Iris pigment epithelial cell (primary cell): Measurements from ENCODE around the gene GPRC5A.

ENCODE experiments used
- DNase-seq: peaks from one replicate; pipeline ENCODE4 v3.0.0-alpha.2; 2011; ENCODE audit warnings: low read depth

GPRC5A gene

DNA sequence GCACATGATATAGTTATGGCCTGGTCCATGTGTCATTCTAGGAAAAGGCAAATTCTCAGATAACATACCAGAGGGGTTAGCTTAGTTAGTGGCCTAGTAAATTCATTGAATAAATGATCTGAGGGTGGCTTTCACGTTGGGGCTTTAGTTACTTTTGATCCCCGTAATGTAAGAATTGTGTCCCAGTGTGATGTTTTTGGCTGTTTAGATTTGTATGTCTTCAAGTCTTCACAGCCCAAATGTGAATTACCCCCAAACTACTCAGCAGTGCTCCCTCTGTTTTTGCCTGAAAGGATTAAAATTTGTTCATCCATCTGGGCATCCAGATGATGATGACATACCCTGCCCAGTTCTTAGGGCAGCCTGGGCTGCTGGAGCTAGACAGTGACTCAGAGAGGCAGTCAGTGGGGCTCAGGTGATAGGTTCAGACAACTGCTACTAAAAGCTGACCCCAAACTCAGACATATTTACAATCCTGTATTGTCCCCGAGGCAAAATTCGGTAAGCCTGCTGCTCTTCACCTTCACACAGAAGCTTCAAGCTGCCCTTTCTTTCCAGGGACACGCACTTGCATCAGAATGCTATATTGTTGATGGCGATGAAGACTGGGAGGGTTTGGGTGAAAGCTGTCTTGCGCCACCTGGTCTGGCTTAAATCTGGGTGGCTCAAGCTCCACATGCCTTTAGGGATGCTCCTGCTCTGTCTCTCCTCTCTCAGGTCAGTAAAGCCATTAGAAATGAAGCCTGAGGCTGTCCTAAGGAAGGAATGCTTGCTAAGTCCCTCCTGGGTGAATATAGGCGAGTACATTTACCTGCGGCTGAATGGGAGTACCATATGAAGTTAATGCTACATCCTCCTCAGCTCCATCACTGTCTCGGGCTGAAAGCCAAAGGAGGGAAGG is 50.3 kb downstream of the GPRC5A start:
- DNase-seq = peak; percentile 45

DNA sequence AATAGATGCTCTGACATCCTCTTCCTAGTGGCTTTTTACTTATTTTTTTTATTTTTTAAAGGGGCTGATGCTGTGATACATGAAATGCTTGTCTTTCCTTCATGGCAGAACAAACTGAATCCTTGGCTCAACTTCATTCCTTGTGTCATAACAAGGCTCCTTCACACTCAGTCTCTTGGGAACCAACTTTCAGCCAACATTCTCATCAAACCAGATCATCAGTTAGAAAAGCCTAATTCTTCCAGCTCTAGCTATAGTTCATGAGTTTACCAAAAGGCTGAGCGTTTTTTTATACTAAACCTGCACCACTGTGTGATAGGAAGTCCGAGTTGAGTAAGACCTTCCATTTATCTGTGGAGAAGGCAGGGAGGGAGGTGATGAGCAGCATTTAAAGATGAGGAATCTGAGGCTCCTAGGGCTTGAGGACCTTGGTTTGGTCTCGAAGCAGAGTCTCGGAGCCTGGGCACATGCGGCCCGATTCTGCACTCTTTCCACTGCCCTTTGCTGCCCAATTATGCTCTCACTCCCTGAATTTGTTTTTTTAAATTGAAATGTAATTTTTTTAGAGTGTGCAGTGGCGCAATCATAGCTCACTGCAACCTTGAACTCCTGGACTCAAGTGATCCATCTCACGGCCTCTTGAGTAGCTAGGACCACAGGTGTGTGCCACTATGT is 52.4 kb downstream of the GPRC5A start:
- no peak for DNase-seq

DNA sequence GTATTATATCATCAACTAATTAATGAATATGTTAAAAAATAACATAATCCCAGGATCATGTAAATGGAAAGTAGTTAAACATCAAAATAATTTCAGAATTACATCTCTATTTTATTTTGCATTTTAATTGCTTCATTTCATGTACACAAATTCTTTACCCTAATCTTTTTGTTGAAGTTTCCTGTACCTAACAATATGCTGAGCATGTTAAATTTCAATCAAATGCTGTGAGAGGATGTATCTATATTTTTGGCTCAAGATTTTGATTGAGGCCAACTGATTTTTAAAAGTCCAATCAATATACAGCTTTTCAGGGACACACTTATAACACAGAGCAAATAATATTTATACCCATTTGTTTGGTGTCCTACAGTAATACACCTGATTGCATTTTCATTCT is 54.2 kb downstream of the GPRC5A start:
- DNase-seq = no peak

DNA sequence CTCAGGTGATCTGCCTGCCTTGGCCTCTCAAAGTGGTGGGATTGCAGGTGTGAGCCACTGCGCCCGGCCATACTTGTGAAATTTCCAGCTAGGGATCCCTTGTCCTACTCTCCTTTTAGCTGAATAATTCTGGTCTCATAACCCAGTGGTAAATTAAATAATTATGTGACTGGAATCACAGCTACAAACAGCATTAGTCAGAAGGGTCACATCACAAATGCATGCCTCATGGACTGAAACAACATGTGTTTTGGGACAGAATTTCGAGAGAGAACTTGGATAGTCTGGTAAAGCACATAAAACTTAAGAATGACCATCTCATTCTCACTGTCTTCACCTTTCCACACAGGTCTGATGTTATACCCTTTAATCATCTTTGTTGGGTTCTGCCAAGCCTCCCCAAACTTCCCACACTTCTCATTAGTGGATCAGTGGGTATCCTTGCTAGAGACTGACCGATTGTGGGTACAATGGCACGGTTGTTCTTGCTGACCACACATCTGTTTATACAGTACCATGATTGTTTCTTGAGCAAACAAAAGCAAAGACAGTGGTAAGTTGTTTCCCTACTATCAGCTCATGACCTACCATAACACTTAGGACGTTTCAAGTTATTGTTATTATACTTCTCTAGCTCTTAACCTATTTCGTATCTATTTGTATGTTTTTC is 55.5 kb downstream of the GPRC5A start:
- DNase-seq = no peak

DNA sequence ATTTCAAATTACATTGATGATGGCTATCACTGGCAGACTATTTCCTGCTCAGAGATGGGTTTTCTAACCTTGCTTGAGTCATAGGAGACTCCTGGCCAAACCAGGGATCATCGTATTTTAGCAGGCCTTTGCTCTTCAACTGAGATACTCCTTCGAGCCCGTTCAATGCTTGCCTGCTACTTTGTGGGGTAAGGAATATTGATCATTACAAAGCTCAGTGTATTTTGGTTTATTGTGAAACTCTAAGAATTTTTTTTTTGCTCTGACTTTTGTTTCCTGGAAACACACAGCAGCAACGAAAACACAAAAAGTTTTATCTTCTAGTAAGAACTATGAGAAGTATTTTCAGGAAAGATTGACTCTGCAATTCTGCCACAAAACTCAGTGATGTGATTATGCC is 56.5 kb downstream of the GPRC5A start:
- DNase-seq = no peak

DNA sequence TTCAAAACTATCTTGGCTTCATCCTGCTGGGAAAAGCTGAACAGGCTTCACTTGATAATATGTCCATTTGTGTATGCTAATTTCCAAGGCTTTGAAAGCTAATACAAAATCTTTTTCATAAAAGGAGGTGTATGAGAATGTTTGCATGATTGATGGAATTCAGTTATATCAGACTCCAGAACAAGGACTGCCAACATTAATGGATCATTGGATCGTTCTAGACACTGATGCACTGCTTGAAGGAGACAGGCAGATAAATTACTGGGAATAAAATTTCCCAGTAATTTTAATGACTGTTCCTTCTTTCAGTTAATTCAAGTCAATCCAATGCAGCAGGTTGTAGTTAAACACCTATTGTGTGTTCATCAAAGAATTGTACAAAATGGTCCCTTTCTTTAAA is 60.1 kb downstream of the GPRC5A start:
- DNase-seq = no peak

DNA sequence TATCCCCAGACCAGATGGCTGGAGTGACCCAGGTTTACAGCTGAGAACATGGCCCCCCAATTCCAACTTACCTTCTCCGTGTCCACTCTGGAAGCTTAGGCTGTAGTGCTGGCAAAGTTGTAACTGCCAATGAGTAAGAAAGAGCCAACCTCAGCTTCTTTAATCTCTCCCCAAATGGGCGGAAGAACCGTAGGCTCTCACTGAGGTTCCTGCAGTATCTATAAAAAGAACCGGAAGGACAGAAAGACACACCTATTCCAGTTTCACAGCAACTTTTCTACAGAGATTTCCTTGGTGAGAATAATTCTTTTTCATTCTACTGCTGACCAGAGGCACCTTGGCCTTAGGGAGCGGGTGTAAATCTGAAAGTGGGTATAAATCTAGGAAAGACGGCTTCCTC is 60.7 kb downstream of the GPRC5A start, which contains the start of gene GPRC5D:
TSS of gene GPRC5D (minus strand) at position 135 of the 400 bp plus-strand sequence. CDS start 1,786 bp downstream, outside the sequence.
- DNase-seq = no peak

DNA sequence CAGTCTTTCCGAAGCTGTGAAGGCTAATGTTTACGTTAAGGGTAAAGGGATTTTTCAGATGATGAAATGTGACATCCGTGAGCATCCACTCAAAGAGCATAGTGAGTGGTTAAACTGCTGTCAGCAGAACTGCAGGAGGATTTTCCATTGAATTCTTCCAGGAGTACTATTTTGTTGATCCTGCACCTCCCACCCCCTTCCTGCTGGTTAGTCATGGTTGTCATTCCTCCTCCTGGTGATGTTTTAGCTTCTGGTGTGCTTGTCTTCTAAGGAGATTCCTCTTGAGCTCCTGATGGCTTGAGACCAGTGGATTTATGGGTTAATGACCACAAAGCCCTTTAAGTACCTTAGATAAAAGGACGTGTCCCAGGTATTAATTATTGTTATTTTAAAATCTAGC is 63.0 kb downstream of the GPRC5A start:
- DNase-seq = no peak

DNA sequence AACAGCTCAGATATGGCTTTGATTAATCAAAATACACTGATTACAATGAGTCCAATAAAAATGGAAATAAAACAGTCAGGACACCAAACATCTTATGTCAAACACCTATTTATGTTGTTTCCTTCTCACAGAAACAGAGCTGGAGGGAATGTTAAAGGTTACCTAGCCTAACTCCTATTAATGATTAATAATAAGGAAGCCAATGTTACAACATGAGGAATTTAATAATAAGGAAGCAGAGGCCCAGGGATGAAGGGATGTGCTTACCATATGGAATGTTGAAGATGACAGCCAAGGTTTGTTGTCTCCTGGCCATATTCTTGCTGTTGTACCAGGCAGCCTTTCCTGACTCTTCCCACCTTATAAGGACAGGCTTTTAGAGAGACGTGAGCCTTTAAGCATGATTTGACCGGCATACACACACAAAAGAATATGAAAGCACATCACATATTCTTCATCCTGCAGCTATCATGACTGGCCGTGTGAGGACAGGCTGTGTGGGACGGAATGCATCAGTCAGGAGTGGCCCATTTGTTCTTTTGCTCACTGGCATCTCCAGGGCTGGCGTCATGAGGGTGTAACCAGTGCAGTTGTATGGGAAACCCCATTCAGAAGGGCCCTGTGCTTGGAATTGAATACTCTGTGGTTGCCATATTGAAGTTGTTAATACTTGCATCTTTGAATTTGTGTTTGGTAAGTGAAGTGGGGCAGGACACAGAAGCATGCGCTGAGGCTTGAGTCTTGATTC is 63.7 kb downstream of the GPRC5A start:
- DNase-seq = no peak

DNA sequence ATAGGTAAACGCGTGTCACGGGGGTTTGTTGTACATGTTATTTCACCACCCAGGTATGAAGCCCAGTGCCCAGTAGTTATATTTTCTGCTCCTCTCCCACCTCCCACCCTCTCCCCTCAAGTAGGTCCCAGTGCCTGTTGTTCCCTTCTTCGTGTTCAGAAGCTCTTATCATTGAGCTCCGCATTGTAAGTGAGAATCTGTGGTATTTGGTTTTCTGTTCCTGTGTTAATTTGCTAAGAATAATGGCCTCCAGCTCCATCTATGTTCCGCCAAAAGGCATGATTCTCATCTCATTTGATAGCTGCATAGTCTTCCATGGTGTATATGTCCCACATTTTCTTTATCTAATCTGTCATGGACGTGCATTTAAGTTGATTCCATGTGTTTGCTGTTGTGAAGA is 67.5 kb downstream of the GPRC5A start:
- DNase-seq = no peak

DNA sequence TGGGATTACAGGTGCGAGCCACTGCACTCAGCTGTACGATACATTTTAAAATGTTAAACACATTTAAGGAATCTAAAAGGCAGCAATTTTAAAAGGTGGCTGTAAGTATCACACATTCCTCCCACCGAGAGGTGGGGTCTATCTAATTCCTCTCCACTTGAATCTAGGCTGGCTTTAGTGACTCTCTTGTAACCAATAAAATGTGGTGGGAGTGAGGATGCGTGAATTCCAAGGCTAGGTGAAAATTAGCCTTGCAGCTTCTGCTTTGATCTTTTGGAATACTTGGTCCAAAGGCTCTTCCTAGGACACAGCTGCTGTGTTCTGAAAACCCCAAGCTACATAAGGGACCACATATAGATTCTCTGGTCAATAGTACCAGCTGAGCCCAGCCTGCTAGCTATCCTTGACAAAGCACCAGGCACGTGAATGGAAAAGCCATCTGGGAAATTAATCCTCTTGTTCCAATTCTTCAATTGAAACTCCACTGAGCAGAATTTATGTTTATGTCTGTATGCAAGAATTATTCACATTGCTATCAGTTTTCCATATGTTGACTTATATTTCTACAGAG is 69.4 kb downstream of the GPRC5A start:
- DNase-seq = no peak

DNA sequence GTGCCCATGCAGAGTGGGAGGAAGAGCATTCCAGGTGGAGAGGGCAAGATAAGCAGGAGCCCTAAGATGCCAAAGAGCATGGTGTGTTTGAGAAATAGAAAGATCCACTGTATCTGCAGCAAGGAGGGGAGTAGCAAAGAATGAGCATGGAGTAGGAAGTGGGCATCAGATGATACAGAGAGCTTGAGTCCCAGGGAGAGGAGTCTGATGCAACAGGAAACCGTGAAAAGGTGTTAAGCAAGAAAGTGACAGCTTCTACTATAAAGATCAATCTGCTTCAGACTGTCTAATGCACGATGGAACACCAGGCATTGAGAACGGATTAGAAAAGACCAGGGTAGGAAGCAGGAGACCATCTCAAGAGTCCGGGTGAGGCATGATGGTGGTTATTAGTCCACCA is 72.9 kb downstream of the GPRC5A start:
- DNase-seq = no peak

DNA sequence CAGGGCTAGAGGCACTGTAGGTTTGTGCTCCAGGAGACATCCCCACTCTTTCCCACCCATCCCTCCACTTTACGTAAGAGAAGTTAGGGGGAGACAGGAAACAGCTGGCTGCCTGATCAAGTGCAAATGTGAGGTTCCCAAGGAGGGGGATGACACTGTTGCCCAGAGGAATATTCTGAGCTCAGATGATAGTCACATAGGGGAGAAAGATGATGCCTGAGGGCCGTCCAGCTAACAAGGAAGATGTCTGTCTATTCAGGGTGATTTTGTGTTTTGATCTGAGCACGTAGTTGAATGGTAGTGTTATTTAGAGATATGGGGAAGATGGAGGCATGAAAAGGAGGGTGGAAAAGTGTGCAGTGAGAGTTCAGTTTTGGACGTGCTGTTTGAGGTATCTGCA is 74.5 kb downstream of the GPRC5A start:
- no peak for DNase-seq
